TTC549 (cell line): ENCODE results near the gene DOCK9.
"Not testable (repeated sequence)": the region's sequence is repeated elsewhere in the genome, so short reads cannot be mapped to it uniquely, and the experiment has no call there.

ENCODE experiments used
- FAIRE-seq: peaks from 2 replicates; lab custom pipeline; 2012; peaks lifted over from hg19 to GRCh38; lab: Jason Lieb, UNC

DOCK9 gene

GRCh38 chr13:98822225-98822606, 155.6 kb downstream of the DOCK9 start:
- FAIRE-seq, result no peak

- no peak for FAIRE-seq
Measured at GRCh38 chr13:98821372-98822224, 156.3 kb downstream of the DOCK9 start.

GRCh38 chr13:98820744-98821371, 157.0 kb downstream of the DOCK9 start:
- FAIRE-seq, result no peak

GRCh38 chr13:98820300-98820699, 157.6 kb downstream of the DOCK9 start:
- FAIRE-seq, result no peak

- no peak for FAIRE-seq
Measured at GRCh38 chr13:98819382-98820010, 158.4 kb downstream of the DOCK9 start.

- FAIRE-seq, result no peak
Measured at GRCh38 chr13:98816406-98816805, 161.5 kb downstream of the DOCK9 start.

GRCh38 chr13:98813993-98814392, 163.9 kb downstream of the DOCK9 start:
- no peak for FAIRE-seq

GRCh38 chr13:98812186-98812790, 165.6 kb downstream of the DOCK9 start:
- not testable (repeated sequence) for FAIRE-seq

- no peak for FAIRE-seq
Measured at GRCh38 chr13:98810746-98811145, 167.1 kb downstream of the DOCK9 start.

GRCh38 chr13:98809345-98809777, 168.5 kb downstream of the DOCK9 start:
- FAIRE-seq, result no peak

- no peak for FAIRE-seq
Measured at GRCh38 chr13:98807774-98808173, 170.1 kb downstream of the DOCK9 start.

- no peak for FAIRE-seq
Measured at GRCh38 chr13:98804336-98804855, 173.5 kb downstream of the DOCK9 start.

- no peak for FAIRE-seq
Measured at GRCh38 chr13:98803921-98804320, 173.9 kb downstream of the DOCK9 start.

GRCh38 chr13:98803111-98803561, 174.7 kb downstream of the DOCK9 start:
- FAIRE-seq, result no peak

GRCh38 chr13:98802559-98802958, 175.3 kb downstream of the DOCK9 start:
- FAIRE-seq, result no peak

- FAIRE-seq, result no peak
Measured at GRCh38 chr13:98801626-98802418, 176.0 kb downstream of the DOCK9 start.

GRCh38 chr13:98800078-98800477, 177.8 kb downstream of the DOCK9 start:
- FAIRE-seq, result no peak

- FAIRE-seq, result no peak
Measured at GRCh38 chr13:98798849-98799645, 178.8 kb downstream of the DOCK9 start.

- FAIRE-seq, result no peak
Measured at GRCh38 chr13:98797456-98797855, 180.4 kb downstream of the DOCK9 start.

GRCh38 chr13:98796798-98797197, 181.1 kb downstream of the DOCK9 start:
- FAIRE-seq, result no peak

- no peak for FAIRE-seq
Measured at GRCh38 chr13:98796191-98796590, 181.7 kb downstream of the DOCK9 start.
